GM21619 (cell line): Measurements from ENCODE around the gene CRYL1.

ENCODE experiments used
- ATAC-seq: cut with Tn5 transposase; IDR thresholded peaks from one replicate; pipeline ENCODE4 v1.9.1; 2021; ENCODE audit not compliant: unreplicated experiment

Gene CRYL1

GRCh38 chr13:20525601-20526544 lies at the start of gene CRYL1:
CRYL1 (minus strand) TSS chr13:20525857; CDS start chr13:20525794, 63 bp downstream.
- peak; percentile 77 for ATAC-seq

- no peak for ATAC-seq
Measured at GRCh38 chr13:20573636-20574035, 48.0 kb upstream of the CRYL1 start.

- no peak for ATAC-seq
Measured at GRCh38 chr13:20573186-20573585, 47.5 kb upstream of the CRYL1 start.

- ATAC-seq = no peak
Measured at GRCh38 chr13:20571676-20572075, 46.0 kb upstream of the CRYL1 start.

- no peak for ATAC-seq
Measured at GRCh38 chr13:20570517-20570916, 44.9 kb upstream of the CRYL1 start.

- ATAC-seq = no peak
Measured at GRCh38 chr13:20567881-20568528, 42.3 kb upstream of the CRYL1 start.

- peak; percentile 86 for ATAC-seq
Measured at GRCh38 chr13:20566898-20567874, 41.5 kb upstream of the CRYL1 start, which contains the start of gene IFT88. IFT88 (plus strand) TSS chr13:20567157; CDS start chr13:20574386, 7,229 bp downstream.

- ATAC-seq = peak; percentile 39
Measured at GRCh38 chr13:20566468-20566897, 40.8 kb upstream of the CRYL1 start.

- ATAC-seq = no peak
Measured at GRCh38 chr13:20565115-20565736, 39.6 kb upstream of the CRYL1 start.

- no peak for ATAC-seq
Measured at GRCh38 chr13:20561741-20562140, 36.1 kb upstream of the CRYL1 start.

- ATAC-seq = no peak
Measured at GRCh38 chr13:20559659-20560356, 34.2 kb upstream of the CRYL1 start.

- ATAC-seq = no peak
Measured at GRCh38 chr13:20558982-20559381, 33.3 kb upstream of the CRYL1 start.

- no peak for ATAC-seq
Measured at GRCh38 chr13:20553311-20553710, 27.7 kb upstream of the CRYL1 start.

- ATAC-seq = no peak
Measured at GRCh38 chr13:20550799-20551198, 25.1 kb upstream of the CRYL1 start.

GRCh38 chr13:20547479-20547908 lies 21.8 kb upstream of the CRYL1 start:
- ATAC-seq = no peak

GRCh38 chr13:20546556-20546955 lies 20.9 kb upstream of the CRYL1 start:
- ATAC-seq = no peak

GRCh38 chr13:20544201-20544923 lies 18.7 kb upstream of the CRYL1 start:
- ATAC-seq = no peak

GRCh38 chr13:20536992-20537391 lies 11.3 kb upstream of the CRYL1 start:
- ATAC-seq = no peak

GRCh38 chr13:20534038-20534608 lies 8.5 kb upstream of the CRYL1 start:
- ATAC-seq = no peak
